Measurements from ENCODE around the gene FEM1C.
"Not testable (repeated sequence)": the region's sequence is repeated elsewhere in the genome, so short reads cannot be mapped to it uniquely, and the experiment has no call there.

The FEM1C gene

GRCh38 chr5:115516372-115516771 lies 28.2 kb downstream of the FEM1C start:
- no peak for DNase-seq

- no peak for DNase-seq
Measured at GRCh38 chr5:115514220-115514619, 30.4 kb downstream of the FEM1C start.

GRCh38 chr5:115511632-115512031 lies 32.9 kb downstream of the FEM1C start:
- no peak for DNase-seq

- DNase-seq, result no peak
Measured at GRCh38 chr5:115510145-115510645, 34.4 kb downstream of the FEM1C start.

GRCh38 chr5:115509547-115509946 lies 35.0 kb downstream of the FEM1C start:
- DNase-seq, result no peak

- DNase-seq, result no peak
Measured at GRCh38 chr5:115507681-115508080, 36.9 kb downstream of the FEM1C start.

- no peak for DNase-seq
Measured at GRCh38 chr5:115503420-115503819, 41.2 kb downstream of the FEM1C start.

- no peak for DNase-seq
Measured at GRCh38 chr5:115501464-115502210, 42.9 kb downstream of the FEM1C start.

GRCh38 chr5:115500225-115500624 lies 44.4 kb downstream of the FEM1C start:
- no peak for DNase-seq

GRCh38 chr5:115496936-115497576 lies 47.5 kb downstream of the FEM1C start:
- DNase-seq, result no peak

GRCh38 chr5:115494570-115495289 lies 49.8 kb downstream of the FEM1C start:
- no peak for DNase-seq

- no peak for DNase-seq
Measured at GRCh38 chr5:115490596-115490995, 54.0 kb downstream of the FEM1C start.

GRCh38 chr5:115489733-115490132 lies 54.8 kb downstream of the FEM1C start:
- no peak for DNase-seq

- no peak for DNase-seq
Measured at GRCh38 chr5:115487756-115488155, 56.8 kb downstream of the FEM1C start.

GRCh38 chr5:115487168-115487567 lies 57.4 kb downstream of the FEM1C start:
- DNase-seq, result no peak

- DNase-seq, result no peak
Measured at GRCh38 chr5:115486728-115487127, 57.8 kb downstream of the FEM1C start.

- DNase-seq, result no peak
Measured at GRCh38 chr5:115484368-115484767, 60.2 kb downstream of the FEM1C start.

- no peak for DNase-seq
Measured at GRCh38 chr5:115480900-115481299, 63.7 kb downstream of the FEM1C start.

GRCh38 chr5:115480271-115480670 lies 64.3 kb downstream of the FEM1C start:
- DNase-seq, result no peak

GRCh38 chr5:115479166-115479873 lies 65.3 kb downstream of the FEM1C start:
- not testable (repeated sequence) for DNase-seq

- DNase-seq, result no peak
Measured at GRCh38 chr5:115478281-115478680, 66.3 kb downstream of the FEM1C start.

- DNase-seq, result no peak
Measured at GRCh38 chr5:115477581-115477980, 67.0 kb downstream of the FEM1C start.

GRCh38 chr5:115475788-115476187 lies 68.8 kb downstream of the FEM1C start:
- no peak for DNase-seq

All from T1000 (cell line).